IMR-90 (cell line): ENCODE results near the gene DNMT3A. TPM values are rescaled to one million over a fixed set of nuclear protein-coding genes. Genes with fewer than 3 reads are reported as not detected.

ENCODE experiments used
- ATAC-seq: fragments of 200-7000 bp; cut with Tn5 transposase; 2 replicates; pipeline ENCODE4 v1.9.1; 2020; ENCODE audit warnings: low read depth, mild to moderate bottlenecking, moderate library complexity
- BruUV-seq: library from RNA; stranded (reverse); fragments of 400-500 nt; replicated peaks from 2 replicates; lab custom pipeline; 2021; lab: Mats Ljungman, UMichigan
- CTCF ChIA-PET: fragments of 300-600 bp; formaldehyde crosslinking; extraction: SDS; loops from one replicate; lab custom pipeline; 2021; ENCODE audit warnings: antibody characterized with exemption; lab: Yijun Ruan, JAX
- POLR2A ChIA-PET: fragments of 300-600 bp; sonication (Branson Sonifier 250); formaldehyde crosslinking; loops from one replicate; lab custom pipeline; 2022; ENCODE audit warnings: antibody characterized with exemption; ENCODE audit not compliant: unreplicated experiment; lab: Charles Lee
- DNase-seq: peaks from one replicate; pipeline ENCODE4 v3.0.0; 2013
- H2AFZ ChIP-seq: replicated peaks from 2 replicates; pipeline ENCODE3; 2013; ENCODE audit warnings: low read length, mild to moderate bottlenecking; ENCODE audit not compliant: poor library complexity
- H2AK5ac ChIP-seq: 2 replicates; pipeline ENCODE4 v1.6.1; 2013; ENCODE audit warnings: low read depth, low read length, inconsistent platforms
- H2AK9ac ChIP-seq: replicated peaks from 2 replicates; pipeline ENCODE3; 2013; ENCODE audit warnings: mild to moderate bottlenecking, low read depth, low read length, moderate library complexity; ENCODE audit not compliant: poor library complexity
- H2BK120ac ChIP-seq: 2 replicates; pipeline ENCODE4 v1.6.1; 2013; ENCODE audit warnings: low read depth, low read length, inconsistent platforms
- H2BK15ac ChIP-seq: 3 replicates; pipeline ENCODE4 v1.6.1; 2013; ENCODE audit warnings: low read depth, low read length, inconsistent platforms
- H2BK20ac ChIP-seq: 2 replicates; pipeline ENCODE4 v1.6.1; 2013; ENCODE audit warnings: low read depth, mild to moderate bottlenecking, inconsistent platforms, low read length, moderate library complexity
- H2BK5ac ChIP-seq: 2 replicates; pipeline ENCODE4 v1.6.1; 2013; ENCODE audit warnings: mild to moderate bottlenecking, low read depth, low read length, inconsistent platforms; ENCODE audit not compliant: poor library complexity, severe bottlenecking
- H3K14ac ChIP-seq: replicated peaks from 2 replicates; pipeline ENCODE4 v1.6.1; 2013; ENCODE audit warnings: low read depth, low read length, inconsistent platforms
- H3K18ac ChIP-seq: 2 replicates; pipeline ENCODE4 v1.6.1; 2013; ENCODE audit warnings: low read depth, low read length, control low read depth
- H3K23ac ChIP-seq: 2 replicates; pipeline ENCODE4 v1.6.1; 2013; ENCODE audit warnings: low read depth, low read length, inconsistent platforms
- H3K27ac ChIP-seq: 2 replicates; pipeline ENCODE4 v1.5.1; 2013; ENCODE audit warnings: mild to moderate bottlenecking, control low read depth, low read length; ENCODE audit not compliant: insufficient read depth
- H3K27me3 ChIP-seq: 2 replicates; pipeline ENCODE4 v1.6.1; 2013; ENCODE audit warnings: low read length; ENCODE audit not compliant: control insufficient read depth, insufficient read depth
- H3K36me3 ChIP-seq: 2 replicates; pipeline ENCODE4 v1.6.1; 2013; ENCODE audit warnings: low read length, mixed read lengths; ENCODE audit not compliant: control insufficient read depth, insufficient read depth
- H3K4ac ChIP-seq: 2 replicates; pipeline ENCODE4 v1.6.1; 2013; ENCODE audit warnings: low read depth, low read length, inconsistent platforms
- H3K4me1 ChIP-seq: 2 replicates; pipeline ENCODE4 v1.6.1; 2013; ENCODE audit warnings: low read length, mixed read lengths; ENCODE audit not compliant: control insufficient read depth, insufficient read depth
- H3K4me2 ChIP-seq: 2 replicates; pipeline ENCODE4 v1.6.1; 2013; ENCODE audit warnings: low read depth, mild to moderate bottlenecking, control low read depth, low read length, moderate library complexity
- H3K4me3 ChIP-seq: 2 replicates; pipeline ENCODE4 v1.5.1; 2013; ENCODE audit warnings: low read depth, mild to moderate bottlenecking, control low read depth, low read length, moderate library complexity; ENCODE audit not compliant: insufficient read depth
- H3K56ac ChIP-seq: 2 replicates; pipeline ENCODE4 v1.6.1; 2013; ENCODE audit warnings: low read length, inconsistent platforms; ENCODE audit not compliant: insufficient read depth; ENCODE audit errors: extremely low read depth
- H3K79me1 ChIP-seq, 2 experiments: 2 replicates each; pipeline ENCODE4 v1.6.1; 2013; ENCODE audit warnings: low read length in 2 of 2, inconsistent platforms in 1 of 2, low read depth in 1 of 2
- H3K9ac ChIP-seq: 2 replicates; pipeline ENCODE4 v1.6.1; 2013; ENCODE audit warnings: low read depth, low read length, control low read depth
- H3K9me1 ChIP-seq: 2 replicates; pipeline ENCODE4 v1.6.1; 2013; ENCODE audit warnings: low read length, inconsistent platforms; ENCODE audit not compliant: insufficient read depth
- H3K9me3 ChIP-seq: 2 replicates; pipeline ENCODE4 v1.6.1; 2013; ENCODE audit warnings: low read length; ENCODE audit not compliant: control insufficient read depth, insufficient read depth
- H4K20me1 ChIP-seq: 2 replicates; pipeline ENCODE4 v1.6.1; 2013; ENCODE audit warnings: low read length, inconsistent platforms; ENCODE audit not compliant: insufficient read depth
- H4K5ac ChIP-seq: 2 replicates; pipeline ENCODE4 v1.6.1; 2013; ENCODE audit warnings: mild to moderate bottlenecking, low read depth, low read length, control low read depth
- H4K8ac ChIP-seq, 2 experiments: 2 replicates each; pipeline ENCODE4 v1.6.1; 2013; ENCODE audit warnings: low read depth in 2 of 2, low read length in 2 of 2, control low read depth in 1 of 2, inconsistent platforms in 1 of 2
- H4K91ac ChIP-seq: 2 replicates; pipeline ENCODE4 v1.6.1; 2013; ENCODE audit warnings: low read depth, low read length, inconsistent platforms; ENCODE audit not compliant: insufficient read depth
- MAFK ChIP-seq: IDR thresholded peaks from 2 replicates; pipeline ENCODE4 v1.6.1; 2012; ENCODE audit warnings: low read depth, low read length, improper control_type of control experiment
- RCOR1 ChIP-seq: IDR thresholded peaks from 2 replicates; pipeline ENCODE4 v1.6.1; 2012; ENCODE audit warnings: mild to moderate bottlenecking, low read length, improper control_type of control experiment; ENCODE audit not compliant: insufficient replicate concordance
- WGBS, 2 experiments: methylation state at CpG; one replicate each; pipeline versions ENCODE4 v1.1.5 to v1.1.7; 2013; ENCODE audit warnings: missing lambda C conversion rate in 2 of 2; ENCODE audit not compliant: insufficient read length in 1 of 2; ENCODE audit errors: extremely low coverage in 2 of 2; 5-methylcytosine and 5-hydroxymethylcytosine counted together
- dilution Hi-C: fragments of 300-500 bp; cut with HindIII; formaldehyde crosslinking; loops from one replicate; pipeline ENCODE4 v1.14.3; 2018; ENCODE audit warnings: low sequenced_read_pairs; ENCODE audit not compliant: unreplicated experiment
- in situ Hi-C: fragments of 300-500 bp; cut with MboI; formaldehyde crosslinking; loops from 3 replicates; pipeline ENCODE4 v1.14.3; 2019; ENCODE audit warnings: low sequenced_read_pairs, inconsistent platforms, mixed read lengths
- intact Hi-C: fragments of 100-400 bp; cut with micrococcal nuclease; formaldehyde crosslinking; loops from 2 replicates; pipeline ENCODE4 v1.10.0; 2022
- polyA plus RNA-seq, 3 experiments: library from polyadenylated mRNA; depleted of rRNA; stranded (reverse); fragments of >200 nt; gene quantifications; 2 replicates each; pipeline ENCODE4 v1.2.3, GENCODE V29; 2012; ENCODE audit warnings: low replicate concordance in 1 of 3
- total RNA-seq: library from RNA; depleted of rRNA; stranded (reverse); fragments of >200 nt; gene quantifications from 2 replicates; pipeline ENCODE4 v1.2.3, GENCODE V29; 2012
- TF ChIP-seq, protein P1 (sequence below): fragments of 150-350 bp; IDR thresholded peaks from 2 replicates; pipeline ENCODE4 v1.6.1; 2016; ENCODE audit warnings: low read depth, mild to moderate bottlenecking, low read length, moderate library complexity, borderline replicate concordance

The DNMT3A gene
- total and polyA plus RNA-seq, 2 of the 4 experiments (the other 2 are of a cell fraction): 4.4 to 9.7 TPM

DNA sequence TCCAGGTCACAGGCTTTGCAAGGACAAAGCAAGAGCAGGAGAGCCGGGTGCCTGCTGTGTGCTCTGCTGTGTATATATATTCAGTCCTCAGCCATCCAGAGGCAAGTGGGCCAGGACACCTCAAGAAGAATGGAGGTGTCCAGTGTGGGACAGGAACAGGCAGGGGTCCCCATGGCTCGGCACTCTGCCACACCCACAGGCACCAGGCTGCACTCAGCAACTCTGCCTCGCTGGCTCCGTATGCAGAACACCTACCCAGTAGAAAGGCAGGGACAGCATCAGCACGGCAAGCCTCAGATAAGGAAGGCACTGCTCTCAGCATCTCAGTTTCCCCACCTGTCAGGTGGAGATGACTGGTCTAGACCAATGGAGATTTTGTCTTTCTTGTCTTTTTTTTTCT is 57.8 kb downstream of the DNMT3A start:
- Histone ChIP-seq H3K9me1 (peaks cover 3% of the 10 kb centered on the region; the same call in 1 of the 2 replicates), H3K9ac (no peak overlapping the region), H2AFZ (no peak overlapping the region), H2BK20ac (no peak overlapping the region), H3K27ac (no peak overlapping the region), H3K27me3 (no peaks in the 10 kb centered on the region), H2BK5ac (no peak overlapping the region), H3K23ac (no peak overlapping the region), H4K20me1 (no peaks in the 10 kb centered on the region), H2BK120ac (no peak overlapping the region), H3K36me3 (peaks cover 16% of the 10 kb centered on the region; the same call in 1 of the 2 replicates), H3K56ac (no peak overlapping the region), H4K5ac (no peak overlapping the region), H3K18ac (no peak overlapping the region), H3K4me2 (no peak overlapping the region), H2AK9ac (no peak overlapping the region), H4K91ac (no peak overlapping the region), H3K79me1 (no peaks in the 10 kb centered on the region), H2BK15ac (no peak overlapping the region), H2AK5ac (no peak overlapping the region), H3K9me3 (no peaks in the 10 kb centered on the region), H3K4me1 (peaks cover 2% of the 10 kb centered on the region; the same call in 1 of the 2 replicates), H3K4me3 (no peak overlapping the region), H4K8ac (no peak overlapping the region), H3K14ac (no peak overlapping the region), H3K4ac (no peak overlapping the region)
- ATAC-seq (no peak), DNase-seq (no peak)
- TF ChIP-seq, protein P1, sequence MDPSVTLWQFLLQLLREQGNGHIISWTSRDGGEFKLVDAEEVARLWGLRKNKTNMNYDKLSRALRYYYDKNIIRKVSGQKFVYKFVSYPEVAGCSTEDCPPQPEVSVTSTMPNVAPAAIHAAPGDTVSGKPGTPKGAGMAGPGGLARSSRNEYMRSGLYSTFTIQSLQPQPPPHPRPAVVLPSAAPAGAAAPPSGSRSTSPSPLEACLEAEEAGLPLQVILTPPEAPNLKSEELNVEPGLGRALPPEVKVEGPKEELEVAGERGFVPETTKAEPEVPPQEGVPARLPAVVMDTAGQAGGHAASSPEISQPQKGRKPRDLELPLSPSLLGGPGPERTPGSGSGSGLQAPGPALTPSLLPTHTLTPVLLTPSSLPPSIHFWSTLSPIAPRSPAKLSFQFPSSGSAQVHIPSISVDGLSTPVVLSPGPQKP: no peak
- no peak for TF ChIP-seq MAFK
- no peak for TF ChIP-seq RCOR1
- dilution Hi-C loops (no loop called here), in situ Hi-C loops (no loop called here), intact Hi-C loops (no loop called here)
- WGBS, 2 experiments: 60% methylated on average over 1 of the region's 5 CpGs; no CpG with 5 or more reads in 1 of the 2 experiments
- POLR2A ChIA-PET: no interaction called here
- CTCF ChIA-PET: no interaction called here
- BruUV-seq: no TSS peak
